Measurements from ENCODE around the gene DNASE2. TPM values are rescaled to one million over a fixed set of nuclear protein-coding genes. Genes with fewer than 3 reads are reported as not detected.

DNASE2 gene
- total RNA-seq, 1 experiment from 2014 or later = 23.8 TPM

- Histone ChIP-seq H2AK5ac (ENCODE audit: insufficient read length, low read length) (no peak overlapping the region), H2BK15ac (ENCODE audit: low read depth, low read length) (no peak overlapping the region), H2BK120ac (ENCODE audit: low read depth, low read length, poor library complexity, severe bottlenecking) (no peak overlapping the region), H3K23ac (ENCODE audit: insufficient read length, low read depth, low read length) (no peak overlapping the region), H4K20me1 (ENCODE audit: control insufficient read depth, insufficient read depth, insufficient read length) (no peaks in the 10 kb centered on the region), H3K4me1 (ENCODE audit: insufficient read depth, low read length) (no peaks in the 10 kb centered on the region), H2BK5ac (ENCODE audit: insufficient read length, low read length) (no peak overlapping the region), H2BK20ac (ENCODE audit: low read depth, low read length, poor library complexity, severe bottlenecking) (no peak overlapping the region), H3K79me1 (ENCODE audit: insufficient read depth, low read depth, low read length, poor library complexity, severe bottlenecking) (no peaks in the 10 kb centered on the region), H3K4me2 (ENCODE audit: insufficient read depth, insufficient read length, low read length) (peak overlapping the region; percentile 79), H4K91ac (ENCODE audit: insufficient read length, low read depth, low read length) (no peak overlapping the region), H2BK12ac (ENCODE audit: insufficient read length, low read depth, low read length) (no peak overlapping the region), H4K8ac (replicated peaks; ENCODE audit: insufficient read length, low read depth, low read length) (no peak overlapping the region), H3K27me3 (ENCODE audit: insufficient read depth, low read length) (0 out of 2 replicates have a peak, but pooled peaks cover 1% of the 10 kb centered on the region), H3T11ph (ENCODE audit: low read length) (no peak overlapping the region), H3K9ac (ENCODE audit: extremely low read depth, insufficient read length, low read length) (no peak overlapping the region), H3K4ac (ENCODE audit: low read depth, low read length) (no peak overlapping the region), H2AFZ (ENCODE audit: low read length) (no peak overlapping the region), H3K9me3 (ENCODE audit: control insufficient read depth, low read depth, low read length) (no peaks in the 10 kb centered on the region), H3K79me2 (ENCODE audit: insufficient read depth, low read length) (no peaks in the 10 kb centered on the region), H3K18ac (ENCODE audit: insufficient read length, low read depth, low read length) (peak overlapping the region; percentile 71), H3K23me2 (ENCODE audit: insufficient read length, low read depth, low read length, poor library complexity, severe bottlenecking) (peaks cover 6% of the 10 kb centered on the region), H3K14ac (ENCODE audit: insufficient read depth, low read length) (peak overlapping the region; percentile 72; the same call in 1 of the 2 replicates), H4K5ac (ENCODE audit: insufficient read length, low read depth, low read length) (peak overlapping the region; percentile 9), H3K27ac (ENCODE audit: insufficient read length, low read depth, low read length) (peak overlapping the region; percentile 28), H3K56ac (ENCODE audit: insufficient read length, low read depth, low read length) (no peak overlapping the region)
- no peak for DNase-seq
- H3K36me3 Mint-ChIP-seq (ENCODE audit: insufficient read depth in 1 of 3, low read depth in 3 of 3) = peaks cover 0 to 6% (median 4%) of the 10 kb centered on the region in 3 experiments; a peak in 3 of 7 replicates
- H3K27me3 Mint-ChIP-seq (ENCODE audit: low read depth) = peaks cover 54% of the 10 kb centered on the region
- peaks cover 13 to 17% of the 10 kb centered on the region in 2 experiments for H3K4me1 Mint-ChIP-seq
- peak overlapping the region; percentile 81 to 89; a peak in 4 of 5 replicates for H3K4me3 Mint-ChIP-seq
- TF ChIP-seq CTCF (conservative IDR thresholded peaks at IDR 0.05) = no peak
- peaks cover 16% of the 10 kb centered on the region in 2 experiments for H3K9me3 Mint-ChIP-seq
- peak overlapping the region in 1 of 3 experiments; percentile 92; a peak in 1 of 7 replicates for H3K27ac Mint-ChIP-seq
- no CpG with 5 or more reads among the region's 12 CpGs for WGBS (ENCODE audit: extremely low coverage, insufficient read length, low lambda C conversion rate)
These were observed 3.3 kb upstream of the DNASE2 start for GRCh38 chr19:12884627-12884925.

Measured in H9 (cell line).